IMR-90 (cell line): Measurements from ENCODE around the gene CDT1. TPM values are rescaled to one million over a fixed set of nuclear protein-coding genes. Genes with fewer than 3 reads are reported as not detected.

Source experiments
- ATAC-seq: fragments of 200-7000 bp; cut with Tn5 transposase; 2 replicates; pipeline ENCODE4 v1.9.1; 2020; ENCODE audit warnings: low read depth, mild to moderate bottlenecking, moderate library complexity
- BruUV-seq: library from RNA; stranded (reverse); fragments of 400-500 nt; replicated peaks from 2 replicates; lab custom pipeline; 2021; lab: Mats Ljungman, UMichigan
- CTCF ChIA-PET: fragments of 300-600 bp; formaldehyde crosslinking; extraction: SDS; loops from one replicate; lab custom pipeline; 2021; ENCODE audit warnings: antibody characterized with exemption; lab: Yijun Ruan, JAX
- POLR2A ChIA-PET: fragments of 300-600 bp; sonication (Branson Sonifier 250); formaldehyde crosslinking; loops from one replicate; lab custom pipeline; 2022; ENCODE audit warnings: antibody characterized with exemption; ENCODE audit not compliant: unreplicated experiment; lab: Charles Lee
- DNase-seq: peaks from one replicate; pipeline ENCODE4 v3.0.0; 2013
- H2AFZ ChIP-seq: replicated peaks from 2 replicates; pipeline ENCODE3; 2013; ENCODE audit warnings: low read length, mild to moderate bottlenecking; ENCODE audit not compliant: poor library complexity
- H2AK5ac ChIP-seq: 2 replicates; pipeline ENCODE4 v1.6.1; 2013; ENCODE audit warnings: low read depth, low read length, inconsistent platforms
- H2AK9ac ChIP-seq: replicated peaks from 2 replicates; pipeline ENCODE3; 2013; ENCODE audit warnings: mild to moderate bottlenecking, low read depth, low read length, moderate library complexity; ENCODE audit not compliant: poor library complexity
- H2BK120ac ChIP-seq: 2 replicates; pipeline ENCODE4 v1.6.1; 2013; ENCODE audit warnings: low read depth, low read length, inconsistent platforms
- H2BK15ac ChIP-seq: 3 replicates; pipeline ENCODE4 v1.6.1; 2013; ENCODE audit warnings: low read depth, low read length, inconsistent platforms
- H2BK20ac ChIP-seq: 2 replicates; pipeline ENCODE4 v1.6.1; 2013; ENCODE audit warnings: low read depth, mild to moderate bottlenecking, inconsistent platforms, low read length, moderate library complexity
- H2BK5ac ChIP-seq: 2 replicates; pipeline ENCODE4 v1.6.1; 2013; ENCODE audit warnings: mild to moderate bottlenecking, low read depth, low read length, inconsistent platforms; ENCODE audit not compliant: poor library complexity, severe bottlenecking
- H3K14ac ChIP-seq: replicated peaks from 2 replicates; pipeline ENCODE4 v1.6.1; 2013; ENCODE audit warnings: low read depth, low read length, inconsistent platforms
- H3K18ac ChIP-seq: 2 replicates; pipeline ENCODE4 v1.6.1; 2013; ENCODE audit warnings: low read depth, low read length, control low read depth
- H3K23ac ChIP-seq: 2 replicates; pipeline ENCODE4 v1.6.1; 2013; ENCODE audit warnings: low read depth, low read length, inconsistent platforms
- H3K27ac ChIP-seq: 2 replicates; pipeline ENCODE4 v1.5.1; 2013; ENCODE audit warnings: mild to moderate bottlenecking, control low read depth, low read length; ENCODE audit not compliant: insufficient read depth
- H3K27me3 ChIP-seq: 2 replicates; pipeline ENCODE4 v1.6.1; 2013; ENCODE audit warnings: low read length; ENCODE audit not compliant: control insufficient read depth, insufficient read depth
- H3K36me3 ChIP-seq: 2 replicates; pipeline ENCODE4 v1.6.1; 2013; ENCODE audit warnings: low read length, mixed read lengths; ENCODE audit not compliant: control insufficient read depth, insufficient read depth
- H3K4ac ChIP-seq: 2 replicates; pipeline ENCODE4 v1.6.1; 2013; ENCODE audit warnings: low read depth, low read length, inconsistent platforms
- H3K4me1 ChIP-seq: 2 replicates; pipeline ENCODE4 v1.6.1; 2013; ENCODE audit warnings: low read length, mixed read lengths; ENCODE audit not compliant: control insufficient read depth, insufficient read depth
- H3K4me2 ChIP-seq: 2 replicates; pipeline ENCODE4 v1.6.1; 2013; ENCODE audit warnings: low read depth, mild to moderate bottlenecking, control low read depth, low read length, moderate library complexity
- H3K4me3 ChIP-seq: 2 replicates; pipeline ENCODE4 v1.5.1; 2013; ENCODE audit warnings: low read depth, mild to moderate bottlenecking, control low read depth, low read length, moderate library complexity; ENCODE audit not compliant: insufficient read depth
- H3K56ac ChIP-seq: 2 replicates; pipeline ENCODE4 v1.6.1; 2013; ENCODE audit warnings: low read length, inconsistent platforms; ENCODE audit not compliant: insufficient read depth; ENCODE audit errors: extremely low read depth
- H3K79me1 ChIP-seq, 2 experiments: 2 replicates each; pipeline ENCODE4 v1.6.1; 2013; ENCODE audit warnings: low read length in 2 of 2, inconsistent platforms in 1 of 2, low read depth in 1 of 2
- H3K9ac ChIP-seq: 2 replicates; pipeline ENCODE4 v1.6.1; 2013; ENCODE audit warnings: low read depth, low read length, control low read depth
- H3K9me1 ChIP-seq: 2 replicates; pipeline ENCODE4 v1.6.1; 2013; ENCODE audit warnings: low read length, inconsistent platforms; ENCODE audit not compliant: insufficient read depth
- H3K9me3 ChIP-seq: 2 replicates; pipeline ENCODE4 v1.6.1; 2013; ENCODE audit warnings: low read length; ENCODE audit not compliant: control insufficient read depth, insufficient read depth
- H4K20me1 ChIP-seq: 2 replicates; pipeline ENCODE4 v1.6.1; 2013; ENCODE audit warnings: low read length, inconsistent platforms; ENCODE audit not compliant: insufficient read depth
- H4K5ac ChIP-seq: 2 replicates; pipeline ENCODE4 v1.6.1; 2013; ENCODE audit warnings: mild to moderate bottlenecking, low read depth, low read length, control low read depth
- H4K8ac ChIP-seq, 2 experiments: 2 replicates each; pipeline ENCODE4 v1.6.1; 2013; ENCODE audit warnings: low read depth in 2 of 2, low read length in 2 of 2, control low read depth in 1 of 2, inconsistent platforms in 1 of 2
- H4K91ac ChIP-seq: 2 replicates; pipeline ENCODE4 v1.6.1; 2013; ENCODE audit warnings: low read depth, low read length, inconsistent platforms; ENCODE audit not compliant: insufficient read depth
- BHLHE40 ChIP-seq: fragments of 150-350 bp; IDR thresholded peaks from 2 replicates; pipeline ENCODE4 v1.6.1; 2016; ENCODE audit warnings: mild to moderate bottlenecking, low read depth, low read length
- CEBPB ChIP-seq: IDR thresholded peaks from 2 replicates; pipeline ENCODE4 v1.6.1; 2012; ENCODE audit warnings: low read depth, low read length, improper control_type of control experiment
- CHD1 ChIP-seq: IDR thresholded peaks from 2 replicates; pipeline ENCODE4 v1.6.1; 2012; ENCODE audit warnings: low read depth, low read length, improper control_type of control experiment
- FOS ChIP-seq: fragments of 150-350 bp; IDR thresholded peaks from 2 replicates; pipeline ENCODE4 v1.6.1; 2016; ENCODE audit warnings: low read depth, low read length
- MAZ ChIP-seq: IDR thresholded peaks from 2 replicates; pipeline ENCODE4 v1.6.1; 2012; ENCODE audit warnings: low read depth, mild to moderate bottlenecking, low read length, improper control_type of control experiment, moderate library complexity, borderline replicate concordance
- MXI1 ChIP-seq: IDR thresholded peaks from 2 replicates; pipeline ENCODE4 v1.6.1; 2012; ENCODE audit warnings: low read depth, mild to moderate bottlenecking, low read length, moderate library complexity, borderline replicate concordance
- NFE2L2 ChIP-seq: fragments of 150-350 bp; IDR thresholded peaks from 2 replicates; pipeline ENCODE4 v1.6.1; 2016; ENCODE audit warnings: low read depth, mild to moderate bottlenecking, low read length
- POLR2A ChIP-seq: IDR thresholded peaks from 2 replicates; pipeline ENCODE4 v1.6.1; 2012; ENCODE audit warnings: mild to moderate bottlenecking, low read depth, low read length
- RAD21 ChIP-seq: IDR thresholded peaks from 2 replicates; pipeline ENCODE4 v1.6.1; 2012; ENCODE audit warnings: low read length, improper control_type of control experiment
- RCOR1 ChIP-seq: IDR thresholded peaks from 2 replicates; pipeline ENCODE4 v1.6.1; 2012; ENCODE audit warnings: mild to moderate bottlenecking, low read length, improper control_type of control experiment; ENCODE audit not compliant: insufficient replicate concordance
- RFX5 ChIP-seq: IDR thresholded peaks from 2 replicates; pipeline ENCODE4 v1.8.0; 2012; ENCODE audit warnings: low read depth, mild to moderate bottlenecking, low read length, moderate library complexity
- WGBS, 2 experiments: methylation state at CpG; one replicate each; pipeline versions ENCODE4 v1.1.5 to v1.1.7; 2013; ENCODE audit warnings: missing lambda C conversion rate in 2 of 2; ENCODE audit not compliant: insufficient read length in 1 of 2; ENCODE audit errors: extremely low coverage in 2 of 2; 5-methylcytosine and 5-hydroxymethylcytosine counted together
- dilution Hi-C: fragments of 300-500 bp; cut with HindIII; formaldehyde crosslinking; loops from one replicate; pipeline ENCODE4 v1.14.3; 2018; ENCODE audit warnings: low sequenced_read_pairs; ENCODE audit not compliant: unreplicated experiment
- in situ Hi-C: fragments of 300-500 bp; cut with MboI; formaldehyde crosslinking; loops from 3 replicates; pipeline ENCODE4 v1.14.3; 2019; ENCODE audit warnings: low sequenced_read_pairs, inconsistent platforms, mixed read lengths
- intact Hi-C: fragments of 100-400 bp; cut with micrococcal nuclease; formaldehyde crosslinking; loops from 2 replicates; pipeline ENCODE4 v1.10.0; 2022
- polyA plus RNA-seq, 3 experiments: library from polyadenylated mRNA; depleted of rRNA; stranded (reverse); fragments of >200 nt; gene quantifications; 2 replicates each; pipeline ENCODE4 v1.2.3, GENCODE V29; 2012; ENCODE audit warnings: low replicate concordance in 1 of 3
- total RNA-seq: library from RNA; depleted of rRNA; stranded (reverse); fragments of >200 nt; gene quantifications from 2 replicates; pipeline ENCODE4 v1.2.3, GENCODE V29; 2012
- TF ChIP-seq, protein P1 (sequence below): fragments of 150-350 bp; IDR thresholded peaks from 2 replicates; pipeline ENCODE4 v1.6.1; 2017; ENCODE audit warnings: mild to moderate bottlenecking, antibody characterized with exemption, low read length, low read depth
- TF ChIP-seq, protein P2 (sequence below): conservative IDR thresholded peaks from 2 replicates; pipeline ENCODE4 v1.5.1; 2012; ENCODE audit warnings: mild to moderate bottlenecking, low read depth, low read length, improper control_type of control experiment

The CDT1 gene
- total and polyA plus RNA-seq, 2 of the 4 experiments (the other 2 are of a cell fraction), result 3.2 to 11.8 TPM

DNA sequence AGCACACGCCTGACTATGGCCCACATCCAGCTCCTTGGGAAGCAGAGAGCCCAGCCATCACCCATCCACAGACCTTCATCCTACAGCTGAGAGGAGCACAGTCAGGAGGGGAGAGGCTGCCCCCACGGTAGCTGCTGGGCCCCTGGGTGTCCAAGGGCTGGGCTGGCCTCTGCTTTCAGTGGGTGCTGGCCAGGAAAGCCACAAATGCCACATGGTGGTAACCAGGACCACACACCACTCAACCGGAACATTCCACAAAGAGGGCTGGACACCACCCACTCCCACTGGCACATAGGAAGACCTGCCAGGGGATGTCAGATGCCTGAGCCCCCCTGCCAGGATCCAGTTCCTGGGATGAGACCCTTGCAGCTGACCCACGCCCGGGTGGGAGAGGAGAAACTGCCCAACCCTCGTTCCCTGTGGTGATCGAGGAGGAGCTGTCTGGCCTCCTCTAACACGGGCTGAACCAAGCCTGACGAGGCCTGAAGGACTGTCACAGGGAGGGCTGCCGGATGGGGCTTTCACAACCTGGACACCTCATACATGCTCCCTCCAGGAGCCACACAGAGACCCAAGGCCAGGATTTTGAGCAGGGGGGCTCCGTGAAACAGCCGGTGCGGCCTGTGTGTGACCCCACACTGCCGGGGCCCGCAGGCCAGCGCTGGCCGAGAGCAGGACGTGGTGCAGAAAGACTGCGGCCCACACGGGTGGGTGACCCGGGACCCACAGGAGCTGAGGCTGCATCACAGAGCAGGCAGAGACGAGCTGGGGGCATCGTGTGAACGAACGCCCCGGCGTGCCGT is 49.3 kb upstream of the CDT1 start:
- Histone ChIP-seq H4K5ac (no peak overlapping the region), H2AK5ac (peak overlapping the region; percentile 70), H3K36me3 (peaks cover 4% of the 10 kb centered on the region; the same call in 1 of the 2 replicates), H4K91ac (peak overlapping the region; percentile 26; the same call in 1 of the 2 replicates), H2BK5ac (no peak overlapping the region), H3K23ac (0 out of 2 replicates have a peak overlapping the region, but pooled peaks have one; percentile 5), H2BK120ac (0 out of 2 replicates have a peak overlapping the region, but pooled peaks have one; percentile 23), H3K79me1 (peaks cover 21 to 85% of the 10 kb centered on the region in 2 experiments), H3K4ac (no peak overlapping the region; the same call in 1 of the 2 replicates), H3K27ac (peak overlapping the region; percentile 11; the same call in 1 of the 2 replicates), H3K4me1 (peaks cover 25% of the 10 kb centered on the region), H3K4me2 (no peak overlapping the region), H3K9ac (no peak overlapping the region), H4K8ac (peak overlapping the region in 1 of 2 experiments; percentile 32; a peak in 1 of 4 replicates), H2AK9ac (peak overlapping the region; percentile 79), H3K14ac (0 out of 2 replicates have a peak overlapping the region, but pooled peaks have one; percentile 6), H3K9me3 (no peaks in the 10 kb centered on the region), H3K4me3 (no peak overlapping the region), H2AFZ (peak overlapping the region; percentile 14), H3K9me1 (peaks cover 24% of the 10 kb centered on the region), H3K27me3 (no peaks in the 10 kb centered on the region), H3K18ac (no peak overlapping the region), H2BK15ac (no peak overlapping the region), H3K56ac (no peak overlapping the region), H4K20me1 (peaks cover 88% of the 10 kb centered on the region), H2BK20ac (no peak overlapping the region)
- no peak for TF ChIP-seq RFX5
- TF ChIP-seq, protein P1, sequence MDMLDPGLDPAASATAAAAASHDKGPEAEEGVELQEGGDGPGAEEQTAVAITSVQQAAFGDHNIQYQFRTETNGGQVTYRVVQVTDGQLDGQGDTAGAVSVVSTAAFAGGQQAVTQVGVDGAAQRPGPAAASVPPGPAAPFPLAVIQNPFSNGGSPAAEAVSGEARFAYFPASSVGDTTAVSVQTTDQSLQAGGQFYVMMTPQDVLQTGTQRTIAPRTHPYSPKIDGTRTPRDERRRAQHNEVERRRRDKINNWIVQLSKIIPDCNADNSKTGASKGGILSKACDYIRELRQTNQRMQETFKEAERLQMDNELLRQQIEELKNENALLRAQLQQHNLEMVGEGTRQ, result no peak
- no peak for TF ChIP-seq MAZ
- no peak for TF ChIP-seq MXI1
- TF ChIP-seq CHD1, result no peak
- TF ChIP-seq, protein P2, sequence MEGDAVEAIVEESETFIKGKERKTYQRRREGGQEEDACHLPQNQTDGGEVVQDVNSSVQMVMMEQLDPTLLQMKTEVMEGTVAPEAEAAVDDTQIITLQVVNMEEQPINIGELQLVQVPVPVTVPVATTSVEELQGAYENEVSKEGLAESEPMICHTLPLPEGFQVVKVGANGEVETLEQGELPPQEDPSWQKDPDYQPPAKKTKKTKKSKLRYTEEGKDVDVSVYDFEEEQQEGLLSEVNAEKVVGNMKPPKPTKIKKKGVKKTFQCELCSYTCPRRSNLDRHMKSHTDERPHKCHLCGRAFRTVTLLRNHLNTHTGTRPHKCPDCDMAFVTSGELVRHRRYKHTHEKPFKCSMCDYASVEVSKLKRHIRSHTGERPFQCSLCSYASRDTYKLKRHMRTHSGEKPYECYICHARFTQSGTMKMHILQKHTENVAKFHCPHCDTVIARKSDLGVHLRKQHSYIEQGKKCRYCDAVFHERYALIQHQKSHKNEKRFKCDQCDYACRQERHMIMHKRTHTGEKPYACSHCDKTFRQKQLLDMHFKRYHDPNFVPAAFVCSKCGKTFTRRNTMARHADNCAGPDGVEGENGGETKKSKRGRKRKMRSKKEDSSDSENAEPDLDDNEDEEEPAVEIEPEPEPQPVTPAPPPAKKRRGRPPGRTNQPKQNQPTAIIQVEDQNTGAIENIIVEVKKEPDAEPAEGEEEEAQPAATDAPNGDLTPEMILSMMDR, result no peak
- no peak for TF ChIP-seq RCOR1
- TF ChIP-seq FOS, result no peak
- no peak for TF ChIP-seq CEBPB
- no peak for TF ChIP-seq BHLHE40
- no peak for TF ChIP-seq RAD21
- TF ChIP-seq NFE2L2, result no peak
- no peak for TF ChIP-seq POLR2A
- WGBS, 2 experiments, result 93% methylated on average over 12 of the region's 28 CpGs; no CpG with 5 or more reads in 1 of the 2 experiments
- dilution Hi-C loops, result no loop called here
- in situ Hi-C loops, result no loop called here
- ChIA-PET POLR2A (no interaction called here), CTCF (interaction anchor here (1.0 kb wide), 1 partner anchor 17 kb away, joined by 5 read pairs; no protein-coding TSS in a partner anchor)
- BruUV-seq, result no TSS peak
- no peak for DNase-seq
- intact Hi-C loops, result no loop called here
- ATAC-seq, result no peak
